GM18858 (cell line): ENCODE results near the gene ANKRD17.

Source experiments
- ATAC-seq: cut with Tn5 transposase; IDR thresholded peaks from one replicate; pipeline ENCODE4 v1.9.1; 2021; ENCODE audit not compliant: unreplicated experiment

Gene ANKRD17

GRCh38 chr4:73055241-73055897 is 203.2 kb downstream of the ANKRD17 start:
- ATAC-seq: peak; percentile 89

- ATAC-seq: no peak
Measured at GRCh38 chr4:73053974-73054480, 204.6 kb downstream of the ANKRD17 start.

GRCh38 chr4:73053076-73053475 is 205.5 kb downstream of the ANKRD17 start:
- ATAC-seq: no peak

- no peak for ATAC-seq
Measured at GRCh38 chr4:73051625-73052024, 207.0 kb downstream of the ANKRD17 start.

GRCh38 chr4:73045879-73046278 is 212.7 kb downstream of the ANKRD17 start:
- ATAC-seq: no peak

DNA sequence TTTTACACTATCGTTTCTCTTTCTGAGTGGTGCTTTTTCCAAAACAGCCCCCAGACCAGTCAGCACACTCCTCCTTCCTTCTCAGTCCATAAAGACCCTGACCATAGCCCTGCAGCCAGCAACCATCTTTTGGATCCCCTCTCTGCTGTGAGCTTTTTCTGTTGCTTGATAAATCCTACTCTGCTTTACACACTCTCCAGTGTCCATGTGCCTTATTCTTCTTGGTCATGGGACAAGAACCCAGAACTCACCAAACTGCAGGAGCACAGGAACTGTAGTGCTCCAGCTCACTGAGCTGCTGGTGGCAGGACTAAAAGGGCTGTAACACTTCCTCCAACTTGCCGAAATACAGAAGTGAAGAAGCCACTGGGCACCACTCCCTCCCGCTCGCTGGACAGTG is 221.5 kb downstream of the ANKRD17 start:
- ATAC-seq: no peak

- ATAC-seq: peak; percentile 45
Measured at GRCh38 chr4:73036123-73036522, 222.5 kb downstream of the ANKRD17 start.

DNA sequence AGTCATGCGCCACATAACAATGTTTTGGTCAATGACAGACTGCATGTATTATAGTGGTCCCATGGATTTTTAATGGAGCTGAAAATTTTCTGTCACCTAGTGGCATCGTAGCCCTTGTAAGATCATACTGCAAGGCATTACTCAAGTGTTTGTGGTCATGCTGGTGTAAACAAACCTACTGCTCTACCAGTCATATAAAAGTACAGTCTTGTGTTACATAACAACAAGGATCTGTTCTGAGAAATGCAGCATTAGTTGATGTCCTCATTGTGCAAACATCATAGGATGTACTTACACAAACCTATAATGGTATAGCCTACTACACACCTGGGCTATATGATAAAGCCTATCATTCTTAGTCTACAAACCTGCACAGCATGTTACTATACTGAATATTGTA is 223.7 kb downstream of the ANKRD17 start:
- no peak for ATAC-seq

DNA sequence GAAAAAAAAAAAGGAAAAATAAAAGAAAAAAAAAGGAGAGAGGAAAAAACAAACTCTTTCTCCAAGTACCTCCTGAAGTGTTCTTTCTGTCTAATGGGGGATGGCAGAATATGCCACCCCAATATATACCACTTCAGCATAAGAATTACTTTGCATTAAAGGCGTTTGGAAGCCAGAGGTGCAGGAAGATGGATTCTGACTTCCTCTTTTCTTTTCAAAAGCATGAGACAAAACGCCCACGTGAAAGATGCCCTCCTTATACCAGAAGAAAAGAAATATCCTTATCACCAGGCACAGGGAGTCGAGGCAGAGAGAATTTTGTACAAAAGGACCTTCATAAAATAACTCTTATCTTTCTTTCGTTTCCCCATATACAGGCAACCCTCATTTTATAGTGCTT is 230.0 kb downstream of the ANKRD17 start:
- no peak for ATAC-seq
